Osteoblast (primary cell): Measurements from ENCODE around the gene MLXIP. TPM values are rescaled to one million over a fixed set of nuclear protein-coding genes. Genes with fewer than 3 reads are reported as not detected.
A peak's percentile ranks its signal among the peaks of the same experiment; 100 is the strongest.
"Not testable (repeated sequence)": the region's sequence is repeated elsewhere in the genome, so short reads cannot be mapped to it uniquely, and the experiment has no call there.

Experiments used
- DNase-seq: peaks from one replicate; pipeline ENCODE4 v3.0.0; 2011; ENCODE audit warnings: low spot score, mixed read lengths; ENCODE audit not compliant: insufficient read length; ENCODE audit errors: missing footprints
- H2AFZ ChIP-seq: 2 replicates; pipeline ENCODE4 v1.6.0; 2011; ENCODE audit warnings: mild to moderate bottlenecking, low read length
- H3K27ac ChIP-seq: 2 replicates; pipeline ENCODE4 v1.5.1; 2011; ENCODE audit warnings: mild to moderate bottlenecking, low read depth, low read length, moderate library complexity
- H3K27me3 ChIP-seq: 2 replicates; pipeline ENCODE4 v1.6.0; 2012; ENCODE audit warnings: mild to moderate bottlenecking, control low read depth, inconsistent platforms, low read length, moderate library complexity; ENCODE audit not compliant: insufficient read depth
- H3K36me3 ChIP-seq: 2 replicates; pipeline ENCODE4 v1.5.1; 2011; ENCODE audit warnings: mild to moderate bottlenecking, low read length, control low read depth, moderate library complexity; ENCODE audit not compliant: insufficient read depth
- H3K4me1 ChIP-seq: 2 replicates; pipeline ENCODE4 v1.5.1; 2011; ENCODE audit warnings: mild to moderate bottlenecking, low read length, control low read depth, moderate library complexity; ENCODE audit not compliant: insufficient read depth
- H3K4me2 ChIP-seq: 2 replicates; pipeline ENCODE4 v1.6.0; 2011; ENCODE audit warnings: mild to moderate bottlenecking, low read length; ENCODE audit not compliant: insufficient read depth
- H3K4me3 ChIP-seq: fragments of 200-600 bp; sonication (generic); 3 replicates; pipeline ENCODE4 v1.5.1; 2012; ENCODE audit warnings: mild to moderate bottlenecking, low read length, inconsistent platforms; ENCODE audit not compliant: insufficient read depth
- H3K79me2 ChIP-seq: 2 replicates; pipeline ENCODE4 v1.6.0; 2012; ENCODE audit warnings: mild to moderate bottlenecking, low read length, control low read depth, inconsistent platforms; ENCODE audit not compliant: insufficient read depth
- H3K9me3 ChIP-seq: 2 replicates; pipeline ENCODE4 v1.5.1; 2011; ENCODE audit warnings: low read depth, low read length, control low read depth
- H4K20me1 ChIP-seq: 2 replicates; pipeline ENCODE4 v1.6.0; 2012; ENCODE audit warnings: mild to moderate bottlenecking, low read length, control low read depth; ENCODE audit not compliant: insufficient read depth
- CTCF ChIP-seq: IDR thresholded peaks from 2 replicates; pipeline ENCODE4 v1.5.1; 2011; ENCODE audit warnings: mild to moderate bottlenecking, low read depth, low read length, moderate library complexity; ENCODE audit errors: extremely low read depth
- total RNA-seq: library from RNA; depleted of rRNA; stranded (reverse); fragments of >200 nt; gene quantifications from 2 replicates; pipeline ENCODE4 v1.2.3, GENCODE V29; 2012

Gene MLXIP
- total RNA-seq, 1 donor = 14.1 TPM

- Histone ChIP-seq H3K9me3 (no peaks in the 10 kb centered on the region), H2AFZ (no peak overlapping the region), H3K4me3 (no peak overlapping the region), H3K36me3 (no peaks in the 10 kb centered on the region), H4K20me1 (peaks cover 9% of the 10 kb centered on the region), H3K4me1 (peaks cover 5% of the 10 kb centered on the region), H3K27ac (no peak overlapping the region), H3K27me3 (no peaks in the 10 kb centered on the region), H3K79me2 (peaks cover 53% of the 10 kb centered on the region), H3K4me2 (no peak overlapping the region)
- DNase-seq = no peak
- TF ChIP-seq CTCF = no peak
Observed at GRCh38 chr12:122117979-122118378, 39.4 kb downstream of the MLXIP start.

DNA sequence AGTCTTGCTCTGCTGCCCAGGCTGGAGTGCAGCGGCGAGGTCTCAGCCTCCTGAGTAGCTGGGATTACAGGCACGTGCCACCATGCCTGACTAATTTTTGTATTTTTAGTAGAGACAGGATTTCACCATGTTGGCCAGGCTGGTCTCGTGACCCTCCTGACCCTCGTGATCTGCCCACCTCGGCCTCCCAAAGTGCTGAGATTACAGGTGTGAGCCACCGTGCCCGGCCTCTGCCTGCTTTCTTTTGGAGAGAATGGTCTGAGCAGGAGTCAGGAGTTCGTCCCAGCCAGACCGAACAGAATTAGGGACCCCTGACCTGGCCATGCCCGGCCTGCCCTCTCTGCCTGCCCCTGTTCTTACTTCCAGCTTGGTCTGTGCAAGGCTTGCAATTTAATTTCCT is 42.8 kb downstream of the MLXIP start:
- peaks cover 17% of the 10 kb centered on the region for H4K20me1 ChIP-seq

GRCh38 chr12:122121745-122122144 is 43.2 kb downstream of the MLXIP start:
- peaks cover 73% of the 10 kb centered on the region for H3K79me2 ChIP-seq
- DNase-seq = no peak
- no peak overlapping the region for H3K27ac ChIP-seq
- peaks cover 18% of the 10 kb centered on the region for H4K20me1 ChIP-seq
- TF ChIP-seq CTCF = no peak
- H3K9me3 ChIP-seq = no peaks in the 10 kb centered on the region
- no peak overlapping the region for H3K4me3 ChIP-seq
- peaks cover 11% of the 10 kb centered on the region for H3K4me1 ChIP-seq
- H3K4me2 ChIP-seq = no peak overlapping the region
- H3K36me3 ChIP-seq = no peaks in the 10 kb centered on the region
- H2AFZ ChIP-seq = no peak overlapping the region
- H3K27me3 ChIP-seq = no peaks in the 10 kb centered on the region

More for the DNA sequence above, 42.8 kb downstream of the MLXIP start:
- not testable (repeated sequence) for H3K4me2 ChIP-seq, H3K36me3 ChIP-seq, H3K27ac ChIP-seq, DNase-seq, H2AFZ ChIP-seq, H3K4me3 ChIP-seq, H3K9me3 ChIP-seq, H3K27me3 ChIP-seq
- H3K79me2 ChIP-seq = peaks cover 72% of the 10 kb centered on the region
- H3K4me1 ChIP-seq = peaks cover 11% of the 10 kb centered on the region

- Histone ChIP-seq H2AFZ (peak overlapping the region; percentile 65), H3K36me3 (peaks cover 9% of the 10 kb centered on the region), H3K4me3 (peak overlapping the region; percentile 55), H3K9me3 (no peaks in the 10 kb centered on the region), H3K4me1 (peaks cover 11% of the 10 kb centered on the region), H3K27ac (peak overlapping the region; percentile 61), H3K79me2 (peaks cover 74% of the 10 kb centered on the region), H3K4me2 (peak overlapping the region; percentile 74), H3K27me3 (no peaks in the 10 kb centered on the region), H4K20me1 (peaks cover 24% of the 10 kb centered on the region)
- peak; percentile 96 for DNase-seq
- peak; percentile 70 for TF ChIP-seq CTCF
Observed at GRCh38 chr12:122123051-122123760, 44.6 kb downstream of the MLXIP start.
